ENCODE data around the gene WASHC4. TPM values are rescaled to one million over a fixed set of nuclear protein-coding genes. Genes with fewer than 3 reads are reported as not detected.

WASHC4 gene
- total and polyA plus RNA-seq, 2 donors (not counting 3 experiments of a cell fraction or from before 2014, with no cell fraction given) = 30.4 to 123 TPM

DNA sequence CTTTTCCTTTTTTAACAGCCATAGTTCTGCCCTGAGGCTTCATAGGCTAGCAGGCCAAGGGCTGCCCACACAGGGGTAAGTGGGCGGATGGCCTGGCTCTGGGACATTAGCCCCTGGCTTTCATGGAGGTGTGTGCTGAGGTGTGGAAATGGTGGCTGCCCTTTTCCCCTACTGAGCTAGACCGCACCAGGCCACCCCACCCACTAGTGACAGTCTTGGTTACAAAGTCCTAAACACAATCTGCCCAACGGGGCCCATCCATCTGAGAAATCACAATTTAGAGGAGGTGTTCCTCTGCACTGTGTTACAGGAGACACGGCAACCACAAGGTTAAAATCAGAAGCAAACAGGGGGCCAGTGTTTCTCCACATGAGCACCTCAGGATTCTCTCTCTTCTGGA lies 92.9 kb downstream of the WASHC4 start:
- FAIRE-seq (no peak), DNase-seq (ENCODE audit: low read depth, low spot score) (no peak)
- Histone ChIP-seq H4K20me1 (replicated peaks; ENCODE audit: control insufficient read depth, extremely low read depth, insufficient read depth, low read length) (no peaks in the 10 kb centered on the region), H3K27ac (ENCODE audit: insufficient read depth, low read depth, low read length) (no peak overlapping the region), H3K4me3 (replicated peaks in 1 of 3; ENCODE audit: insufficient read depth in 1 of 3, low read depth in 1 of 3, low read length in 3 of 3) (no peak overlapping the region), H3K4me2 (ENCODE audit: insufficient read depth, low read length) (no peak overlapping the region), H3K9ac (replicated peaks; ENCODE audit: extremely low read depth, insufficient read depth, low read length) (no peak overlapping the region), H3K79me2 (ENCODE audit: control insufficient read depth, insufficient read depth, low read length) (no peaks in the 10 kb centered on the region), H3K4me1 (ENCODE audit: control insufficient read depth, extremely low read depth, insufficient read depth, low read length) (no peaks in the 10 kb centered on the region), H3K9me1 (replicated peaks; ENCODE audit: control insufficient read depth, extremely low read depth, insufficient read depth, low read length) (no peaks in the 10 kb centered on the region), H3K27me3 (ENCODE audit: control insufficient read depth in 2 of 2, insufficient read depth in 2 of 2, low read length in 2 of 2) (no peaks in the 10 kb centered on the region), H3K9me3 (replicated peaks; ENCODE audit: control insufficient read depth, insufficient read depth, low read length) (no peaks in the 10 kb centered on the region), H2AFZ (ENCODE audit: low read depth, low read length) (no peak overlapping the region), H3K36me3 (ENCODE audit: control insufficient read depth in 2 of 2, extremely low read depth in 1 of 2, insufficient read depth in 2 of 2, low read length in 2 of 2) (peaks cover 4 to 11% of the 10 kb centered on the region in 2 experiments)
- TF ChIP-seq EZH2 (IDR thresholded peaks at IDR 0.05; ENCODE audit: borderline replicate concordance, low read depth, low read length, severe bottlenecking) (no peak), MYC (IDR thresholded peaks at IDR 0.05; ENCODE audit: low read depth, low read length) (no peak), CTCF (IDR thresholded peaks at IDR 0.05; ENCODE audit: extremely low read depth in 1 of 2, insufficient read depth in 1 of 2, low read depth in 1 of 2, low read length in 2 of 2) (no peak), GATA2 (IDR thresholded peaks at IDR 0.05; ENCODE audit: insufficient read depth, insufficient read length, low read depth, low read length) (no peak), JUN (IDR thresholded peaks at IDR 0.05; ENCODE audit: borderline replicate concordance, insufficient read depth, insufficient read length, low read depth) (no peak), POLR2AphosphoS5 (IDR thresholded peaks at IDR 0.05; ENCODE audit: insufficient read depth, low read depth, low read length) (no peak), MAX (IDR thresholded peaks at IDR 0.05; ENCODE audit: insufficient read depth, insufficient read length) (no peak), FOS (IDR thresholded peaks at IDR 0.05; ENCODE audit: borderline replicate concordance, insufficient read depth, low read length) (no peak), POLR2A (IDR thresholded peaks at IDR 0.05; ENCODE audit: low read depth, low read length) (no peak)
- ChIA-PET CTCF (interaction anchor here (1.0 to 1.3 kb wide), 3 partner anchors 24 to 183 kb away, joined by 3 read pairs; no protein-coding TSS in a partner anchor), POLR2A (no interaction called here)
- intact Hi-C loops (cut with micrococcal nuclease) (no loop called here), dilution Hi-C loops (cut with MboI; ENCODE audit: extremely low pct_ligation_motif_present, low sequenced_read_pairs) (no loop called here)
- no TSS peak for BruUV-seq (replicated peaks)
